NCI-H1092 (cell line): ENCODE measurements around the gene ABCB8.
"Not testable (repeated sequence)": the region's sequence is repeated elsewhere in the genome, so short reads cannot be mapped to it uniquely, and the experiment has no call there.

Source experiments
- DNase-seq: peaks from one replicate; lab custom pipeline; 2025; lab: John Stamatoyannopoulos, UW

Gene ABCB8

DNA sequence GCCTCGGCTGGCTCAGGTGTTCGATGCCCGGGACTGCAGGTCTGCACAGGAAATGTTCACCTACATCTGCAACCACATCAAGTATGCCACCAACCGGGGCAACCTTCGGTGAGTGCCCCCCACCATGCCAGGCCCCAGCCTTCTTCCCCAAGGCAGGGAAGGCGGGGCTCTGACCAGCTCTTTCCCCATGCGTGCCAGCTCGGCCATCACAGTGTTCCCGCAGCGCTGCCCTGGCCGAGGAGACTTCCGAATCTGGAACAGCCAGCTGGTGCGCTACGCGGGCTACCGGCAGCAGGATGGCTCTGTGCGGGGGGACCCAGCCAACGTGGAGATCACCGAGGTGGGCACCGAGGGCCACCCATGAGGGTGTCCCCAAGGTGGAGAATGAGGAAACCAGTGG, 29.9 kb upstream of the ABCB8 start:
- DNase-seq, result no peak

DNA sequence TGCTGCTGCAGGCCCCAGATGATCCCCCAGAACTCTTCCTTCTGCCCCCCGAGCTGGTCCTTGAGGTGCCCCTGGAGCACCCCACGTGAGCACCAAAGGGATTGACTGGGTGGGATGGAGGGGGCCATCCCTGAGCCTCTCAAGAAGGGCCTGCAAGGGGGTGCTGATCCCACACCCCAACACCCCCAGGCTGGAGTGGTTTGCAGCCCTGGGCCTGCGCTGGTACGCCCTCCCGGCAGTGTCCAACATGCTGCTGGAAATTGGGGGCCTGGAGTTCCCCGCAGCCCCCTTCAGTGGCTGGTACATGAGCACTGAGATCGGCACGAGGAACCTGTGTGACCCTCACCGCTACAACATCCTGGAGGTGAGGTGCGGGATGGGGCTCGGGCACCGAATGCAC, 29.2 kb upstream of the ABCB8 start:
- DNase-seq, result no peak

DNA sequence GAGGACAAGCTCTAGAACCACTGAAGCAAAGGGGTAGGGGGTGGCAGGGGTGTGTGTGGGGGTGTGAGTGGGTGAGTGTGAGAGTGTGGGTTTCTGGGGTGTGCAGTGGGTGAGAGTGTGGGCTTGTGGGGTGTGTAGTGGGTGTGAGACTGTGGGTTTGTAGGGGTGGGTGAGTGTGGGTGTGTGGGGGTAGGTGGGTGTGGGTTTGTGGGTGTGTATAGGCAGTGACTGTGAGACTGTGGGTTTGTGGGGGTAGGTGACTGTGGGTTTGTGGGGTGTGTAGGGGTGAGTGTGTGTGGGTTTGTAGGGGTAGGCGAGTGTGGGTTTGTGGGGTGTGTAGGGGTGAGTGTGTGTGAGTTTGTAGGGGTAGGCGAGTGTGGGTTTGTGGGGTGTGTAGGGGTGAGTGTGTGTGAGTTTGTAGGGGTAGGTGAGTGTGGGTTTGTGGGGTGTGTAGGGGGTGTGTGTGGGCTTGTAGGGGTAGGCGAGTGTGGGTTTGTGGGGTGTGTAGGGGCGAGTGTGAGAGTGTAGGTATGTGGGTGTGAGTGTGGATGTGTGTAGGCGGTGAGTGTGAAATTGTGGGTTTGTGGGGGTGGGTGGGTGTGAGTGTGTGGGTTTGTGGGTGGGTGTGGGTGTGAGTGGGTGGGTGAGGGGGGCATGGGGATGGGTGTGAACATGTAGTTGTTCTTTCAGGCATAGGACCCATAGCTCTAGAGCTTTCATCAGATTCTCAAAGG, 28.6 kb upstream of the ABCB8 start:
- DNase-seq, result no peak

DNA sequence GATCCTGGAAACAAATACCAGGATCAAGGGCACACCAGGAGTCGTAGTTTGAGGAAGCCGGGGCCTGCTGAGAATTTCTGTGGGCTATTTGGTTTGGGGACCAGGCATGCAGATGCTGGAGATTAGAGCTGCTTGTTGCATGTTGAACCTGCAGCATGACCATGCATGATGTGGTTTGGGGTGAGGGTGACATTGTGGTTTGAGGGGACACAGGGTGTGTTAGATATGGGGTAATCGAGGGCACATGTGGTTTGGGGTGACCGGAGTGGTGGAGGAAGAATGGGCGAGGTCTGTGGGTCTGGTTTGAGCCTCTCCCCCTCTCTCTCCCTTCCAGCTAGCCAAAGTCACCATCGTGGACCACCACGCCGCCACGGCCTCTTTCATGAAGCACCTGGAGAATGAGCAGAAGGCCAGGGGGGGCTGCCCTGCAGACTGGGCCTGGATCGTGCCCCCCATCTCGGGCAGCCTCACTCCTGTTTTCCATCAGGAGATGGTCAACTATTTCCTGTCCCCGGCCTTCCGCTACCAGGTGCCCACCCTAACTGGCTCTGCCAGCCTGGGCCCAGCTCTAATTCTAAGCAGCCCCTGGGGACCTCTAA, 27.3 kb upstream of the ABCB8 start:
- no peak for DNase-seq

DNA sequence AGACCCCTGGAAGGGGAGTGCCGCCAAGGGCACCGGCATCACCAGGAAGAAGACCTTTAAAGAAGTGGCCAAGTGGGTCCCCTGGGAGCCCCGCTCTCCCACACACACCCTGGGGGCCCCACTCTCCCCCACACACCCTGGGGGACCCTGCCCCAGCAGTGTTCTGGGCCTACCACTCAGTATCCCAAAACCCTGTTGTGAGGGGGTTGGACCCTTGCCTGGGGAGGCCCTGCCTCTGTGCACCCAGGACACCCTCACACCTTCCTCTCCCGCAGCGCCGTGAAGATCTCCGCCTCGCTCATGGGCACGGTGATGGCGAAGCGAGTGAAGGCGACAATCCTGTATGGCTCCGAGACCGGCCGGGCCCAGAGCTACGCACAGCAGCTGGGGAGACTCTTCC, 26.7 kb upstream of the ABCB8 start:
- DNase-seq, result no peak

DNA sequence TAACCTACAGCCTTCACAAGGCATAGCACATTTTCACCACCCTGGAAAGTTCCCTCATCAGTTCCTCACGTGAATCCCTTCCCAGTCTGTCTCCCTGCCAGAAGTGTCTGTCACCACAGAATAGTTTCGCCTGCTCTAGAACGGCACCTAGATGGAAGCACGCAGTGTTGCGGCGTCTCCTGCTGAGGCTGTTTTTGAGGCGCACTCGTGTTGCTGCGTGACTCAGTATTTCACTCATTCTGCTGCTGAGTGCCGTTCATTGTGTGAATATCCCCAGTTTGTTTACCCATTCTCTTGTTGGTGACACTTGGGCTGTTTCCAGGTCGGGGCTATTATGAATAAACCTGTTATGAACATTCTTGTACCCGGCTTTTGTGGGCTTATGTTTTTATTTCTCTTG, 24.7 kb upstream of the ABCB8 start:
- no peak for DNase-seq

DNA sequence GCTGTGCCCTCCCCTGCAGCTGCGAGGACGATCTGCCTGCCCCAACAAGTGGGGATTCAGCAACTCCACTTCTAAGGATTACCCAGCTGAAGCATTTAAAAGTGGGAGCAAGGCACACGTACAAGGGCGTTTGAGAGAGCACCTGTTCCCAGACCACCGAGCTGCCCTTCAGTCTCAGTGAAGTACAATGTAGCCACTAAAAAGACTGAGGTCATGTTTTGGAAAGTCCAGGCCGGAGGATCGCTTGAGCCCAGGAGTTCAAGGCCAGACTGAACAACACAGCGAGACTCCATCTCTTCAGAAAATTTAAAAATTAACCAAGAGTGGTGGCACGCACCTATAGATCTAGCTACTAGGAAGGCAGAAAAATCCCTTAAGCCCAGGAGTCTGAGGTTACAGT, 22.7 kb upstream of the ABCB8 start:
- no peak for DNase-seq

DNA sequence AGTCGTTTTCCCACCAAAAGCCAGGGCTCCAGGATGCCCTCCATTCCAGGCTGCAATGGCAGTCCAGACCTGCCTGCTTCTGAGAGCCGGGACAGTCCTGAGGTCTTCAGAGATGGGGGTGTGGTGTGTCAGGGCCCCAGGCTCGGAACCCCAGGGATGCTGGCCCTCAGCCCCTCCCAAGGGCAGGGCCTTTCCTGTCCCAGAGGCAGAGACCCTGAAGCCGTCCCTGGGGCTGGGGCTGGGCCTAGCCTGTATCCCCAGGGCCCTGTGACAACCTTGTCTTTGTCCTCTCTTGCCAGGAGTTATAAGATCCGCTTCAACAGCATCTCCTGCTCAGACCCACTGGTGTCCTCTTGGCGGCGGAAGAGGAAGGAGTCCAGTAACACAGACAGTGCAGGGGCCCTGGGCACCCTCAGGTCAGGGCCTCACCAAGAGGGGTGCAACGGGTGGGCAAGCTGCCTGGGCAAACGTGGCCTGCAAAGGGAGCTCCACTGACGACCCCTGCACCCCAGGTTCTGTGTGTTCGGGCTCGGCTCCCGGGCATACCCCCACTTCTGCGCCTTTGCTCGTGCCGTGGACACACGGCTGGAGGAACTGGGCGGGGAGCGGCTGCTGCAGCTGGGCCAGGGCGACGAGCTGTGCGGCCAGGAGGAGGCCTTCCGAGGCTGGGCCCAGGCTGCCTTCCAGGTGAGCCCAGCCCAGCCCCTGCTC, 21.5 kb upstream of the ABCB8 start:
- no peak for DNase-seq

DNA sequence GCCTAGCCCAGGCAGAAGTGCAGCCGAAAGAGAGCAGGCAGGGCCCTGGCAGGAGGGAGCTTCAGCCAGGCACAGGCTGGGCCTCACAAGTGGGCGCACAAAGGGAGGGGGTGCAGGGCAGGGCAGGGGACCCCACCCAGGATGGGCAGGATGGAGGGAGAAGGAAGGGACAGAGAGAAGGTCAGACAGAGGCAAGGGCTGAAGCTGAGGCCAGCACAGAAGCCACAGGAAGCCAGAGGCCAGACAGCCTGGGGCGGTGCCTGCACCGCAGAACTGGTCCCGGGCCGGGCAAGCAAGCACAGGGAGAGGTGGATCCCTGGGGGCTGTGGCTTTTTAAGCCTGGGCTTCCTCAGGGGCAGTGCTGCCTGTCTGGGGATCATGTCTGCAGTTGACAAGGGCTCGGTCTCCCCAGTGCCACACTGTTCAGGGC, 20.8 kb upstream of the ABCB8 start:
- no peak for DNase-seq

DNA sequence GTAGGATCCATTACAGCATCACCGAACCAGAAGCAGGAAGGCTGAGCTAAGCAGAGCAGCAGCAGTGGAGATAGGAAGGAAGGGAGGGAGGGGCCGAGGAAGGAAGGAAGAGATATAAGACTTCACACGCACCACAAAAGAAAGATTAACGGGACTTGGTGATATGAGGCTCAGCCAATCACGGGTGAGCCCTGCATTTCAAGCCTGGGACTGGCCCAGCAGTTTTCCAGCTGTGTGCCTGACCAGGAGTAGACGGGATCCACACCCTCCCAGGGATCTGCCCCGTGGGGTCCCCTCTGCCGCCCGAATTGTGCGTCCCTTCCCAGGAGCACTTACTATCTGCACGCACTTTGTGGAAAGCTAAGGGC, 20.1 kb upstream of the ABCB8 start:
- DNase-seq, result no peak

DNA sequence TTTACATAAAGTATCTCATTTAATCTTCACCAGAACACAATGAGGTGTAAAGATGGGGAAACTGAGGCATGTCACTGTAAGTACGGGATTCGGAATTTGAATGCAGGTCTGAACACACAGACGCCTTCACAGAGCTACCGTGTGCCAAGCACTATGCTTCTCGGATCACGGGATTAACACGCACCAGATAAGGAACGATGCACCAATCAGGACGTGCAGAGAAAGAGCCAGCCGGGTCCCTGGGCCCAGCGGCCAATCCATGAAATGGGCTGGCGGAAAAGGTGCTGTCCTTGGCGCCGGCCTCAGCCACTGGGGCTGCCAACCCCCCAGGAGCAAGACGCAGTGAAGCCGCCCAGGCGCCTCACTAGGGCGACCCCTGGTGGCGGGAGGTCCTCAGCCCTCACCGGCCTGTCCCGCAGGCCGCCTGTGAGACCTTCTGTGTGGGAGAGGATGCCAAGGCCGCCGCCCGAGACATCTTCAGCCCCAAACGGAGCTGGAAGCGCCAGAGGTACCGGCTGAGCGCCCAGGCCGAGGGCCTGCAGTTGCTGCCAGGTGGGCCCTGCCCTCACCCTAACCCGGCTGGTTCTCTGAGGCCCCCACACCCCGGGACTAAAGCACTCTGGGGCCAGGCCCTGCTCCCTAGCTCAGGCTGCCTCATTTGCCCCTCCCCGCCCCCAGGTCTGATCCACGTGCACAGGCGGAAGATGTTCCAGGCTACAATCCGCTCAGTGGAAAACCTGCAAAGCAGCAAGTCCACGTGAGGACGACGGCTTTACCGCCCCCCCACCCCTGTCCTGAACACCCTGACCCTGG, 19.5 kb upstream of the ABCB8 start:
- no peak for DNase-seq

DNA sequence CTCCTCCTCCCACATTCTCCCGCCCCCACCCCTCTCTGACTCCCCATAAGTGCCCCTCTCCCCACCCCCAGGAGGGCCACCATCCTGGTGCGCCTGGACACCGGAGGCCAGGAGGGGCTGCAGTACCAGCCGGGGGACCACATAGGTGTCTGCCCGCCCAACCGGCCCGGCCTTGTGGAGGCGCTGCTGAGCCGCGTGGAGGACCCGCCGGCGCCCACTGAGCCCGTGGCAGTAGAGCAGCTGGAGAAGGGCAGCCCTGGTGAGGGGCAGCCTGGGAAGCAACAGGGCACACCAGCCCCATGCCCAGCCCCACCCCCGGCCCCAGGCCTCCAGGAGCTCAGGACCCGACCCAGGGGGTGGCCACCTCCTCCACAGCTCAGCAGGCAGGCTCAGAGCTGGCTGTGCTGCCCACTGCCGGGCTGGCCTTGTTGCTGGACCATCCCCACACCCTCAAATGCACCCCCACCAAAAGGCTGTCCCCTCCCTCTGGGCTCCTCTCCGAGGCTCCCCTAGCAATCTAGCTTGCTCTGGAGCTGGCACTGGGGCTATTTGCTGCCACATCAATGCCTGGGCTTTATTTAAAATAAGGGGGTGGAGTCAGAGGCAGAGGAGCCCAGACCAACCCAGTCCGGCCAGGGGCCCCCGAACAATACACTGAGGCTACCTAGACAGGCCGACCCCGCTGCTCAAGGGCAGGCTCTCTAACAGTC, 18.8 kb upstream of the ABCB8 start:
- no peak for DNase-seq

DNA sequence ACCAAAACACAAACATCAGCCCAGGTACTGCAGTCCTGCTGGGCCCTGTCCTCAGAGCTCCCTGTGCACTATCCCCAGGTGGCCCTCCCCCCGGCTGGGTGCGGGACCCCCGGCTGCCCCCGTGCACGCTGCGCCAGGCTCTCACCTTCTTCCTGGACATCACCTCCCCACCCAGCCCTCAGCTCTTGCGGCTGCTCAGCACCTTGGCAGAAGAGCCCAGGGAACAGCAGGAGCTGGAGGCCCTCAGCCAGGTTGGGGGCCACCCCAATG, 18.3 kb upstream of the ABCB8 start:
- DNase-seq, result no peak

DNA sequence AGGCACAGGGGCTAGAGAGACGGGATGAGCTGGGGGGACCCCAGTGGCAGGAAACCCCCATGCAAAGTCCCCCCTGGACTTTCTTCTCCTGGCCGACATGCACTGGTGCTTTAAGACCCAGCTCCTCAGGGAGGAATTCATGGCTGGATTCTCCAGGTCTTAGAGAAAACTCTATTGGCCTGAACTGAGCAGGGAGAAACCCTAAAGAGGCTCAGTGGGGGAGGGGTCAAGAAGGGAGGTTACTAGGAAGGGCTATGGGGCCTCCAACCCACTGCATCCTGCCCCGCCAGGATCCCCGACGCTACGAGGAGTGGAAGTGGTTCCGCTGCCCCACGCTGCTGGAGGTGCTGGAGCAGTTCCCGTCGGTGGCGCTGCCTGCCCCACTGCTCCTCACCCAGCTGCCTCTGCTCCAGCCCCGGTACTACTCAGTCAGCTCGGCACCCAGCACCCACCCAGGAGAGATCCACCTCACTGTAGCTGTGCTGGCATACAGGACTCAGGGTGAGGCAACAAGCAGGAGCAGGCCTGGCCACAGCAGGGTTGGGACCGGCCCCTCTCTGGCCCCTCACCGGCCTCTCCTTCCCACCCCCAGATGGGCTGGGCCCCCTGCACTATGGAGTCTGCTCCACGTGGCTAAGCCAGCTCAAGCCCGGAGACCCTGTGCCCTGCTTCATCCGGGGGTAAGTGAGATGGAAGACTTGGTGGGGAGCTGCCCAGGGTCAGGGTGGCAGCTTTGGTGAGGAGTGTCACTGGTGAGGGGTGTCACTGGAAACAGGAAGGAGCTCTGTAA, 17.7 kb upstream of the ABCB8 start:
- DNase-seq, result no peak

DNA sequence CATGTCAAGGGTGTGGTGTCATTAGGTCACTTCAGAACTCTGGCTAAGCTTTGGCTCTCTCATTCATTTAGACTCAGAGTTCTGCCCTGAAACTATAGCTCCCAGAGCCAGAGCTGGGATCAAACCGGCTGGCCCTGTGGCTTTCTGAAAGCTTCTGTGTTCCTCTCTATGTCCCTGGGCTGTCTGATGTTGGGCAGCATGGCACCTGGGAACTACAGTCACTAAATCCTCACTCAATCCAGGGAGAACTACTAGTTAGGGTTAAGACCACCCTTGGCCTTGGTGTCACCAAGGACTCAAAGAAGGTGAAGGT, 17.2 kb upstream of the ABCB8 start:
- DNase-seq, result no peak

DNA sequence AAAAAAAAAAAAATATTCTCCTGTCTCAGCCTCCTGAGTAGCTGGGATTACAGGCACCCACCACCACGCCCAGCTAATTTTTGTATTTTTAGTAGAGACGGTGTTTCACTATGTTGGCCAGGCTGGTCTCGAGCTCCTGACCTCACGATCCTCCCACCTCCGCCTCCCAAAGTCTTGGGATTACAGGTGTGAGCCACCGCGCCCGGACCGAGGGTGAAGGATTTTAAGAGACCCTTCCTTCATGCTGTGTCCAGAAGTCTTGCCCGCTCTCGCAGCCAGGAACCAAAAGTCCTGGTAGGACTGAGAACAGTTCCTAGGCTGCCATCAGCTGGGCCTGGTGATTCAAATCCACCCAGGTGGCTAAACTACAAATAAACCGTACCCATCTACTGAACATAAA, 16.6 kb upstream of the ABCB8 start:
- DNase-seq, result not testable (repeated sequence)

DNA sequence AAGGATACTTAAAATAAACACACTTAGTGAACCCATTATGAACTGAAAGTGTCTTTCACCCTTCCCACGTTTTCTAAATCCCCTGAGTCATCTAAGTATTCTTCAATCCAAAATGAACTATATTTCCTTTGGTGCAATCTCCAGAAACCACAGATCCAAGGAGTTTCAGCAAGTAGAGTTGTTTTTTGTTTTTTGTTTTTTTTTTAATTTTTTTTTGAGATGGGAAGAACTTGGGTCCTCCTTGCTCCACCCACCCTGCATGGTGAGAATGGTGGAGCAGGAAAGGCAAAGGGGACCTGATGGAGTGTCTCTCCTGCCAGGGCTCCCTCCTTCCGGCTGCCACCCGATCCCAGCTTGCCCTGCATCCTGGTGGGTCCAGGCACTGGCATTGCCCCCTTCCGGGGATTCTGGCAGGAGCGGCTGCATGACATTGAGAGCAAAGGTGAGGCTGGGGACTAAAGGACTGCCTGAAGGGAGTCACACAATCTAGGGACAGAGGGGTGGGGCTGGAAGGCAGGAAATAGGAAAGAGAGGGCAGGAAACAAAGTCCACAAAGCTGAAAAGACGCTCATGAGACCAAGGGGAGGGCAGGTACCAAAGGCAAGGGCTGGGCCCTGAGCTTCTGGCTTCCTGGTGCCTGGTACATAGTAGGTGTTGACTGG, 16.1 kb upstream of the ABCB8 start:
- DNase-seq, result no peak

DNA sequence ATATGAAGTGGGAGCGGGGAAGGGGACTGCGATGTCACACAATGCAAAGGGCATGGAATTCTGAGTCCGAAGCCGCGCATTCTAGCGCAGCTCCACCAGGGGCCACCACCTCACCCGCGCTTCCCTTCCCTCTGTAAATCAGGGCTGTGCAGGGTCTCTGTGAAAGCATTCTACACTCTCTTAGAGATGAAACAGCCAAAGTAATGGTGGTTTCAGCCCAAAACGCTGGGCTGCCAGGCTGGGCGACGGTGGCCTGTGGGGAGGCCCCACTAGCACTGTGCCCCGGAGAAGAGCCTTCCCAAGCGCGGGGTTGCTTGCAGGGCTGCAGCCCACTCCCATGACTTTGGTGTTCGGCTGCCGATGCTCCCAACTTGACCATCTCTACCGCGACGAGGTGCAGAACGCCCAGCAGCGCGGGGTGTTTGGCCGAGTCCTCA, 15.3 kb upstream of the ABCB8 start:
- DNase-seq, result no peak

DNA sequence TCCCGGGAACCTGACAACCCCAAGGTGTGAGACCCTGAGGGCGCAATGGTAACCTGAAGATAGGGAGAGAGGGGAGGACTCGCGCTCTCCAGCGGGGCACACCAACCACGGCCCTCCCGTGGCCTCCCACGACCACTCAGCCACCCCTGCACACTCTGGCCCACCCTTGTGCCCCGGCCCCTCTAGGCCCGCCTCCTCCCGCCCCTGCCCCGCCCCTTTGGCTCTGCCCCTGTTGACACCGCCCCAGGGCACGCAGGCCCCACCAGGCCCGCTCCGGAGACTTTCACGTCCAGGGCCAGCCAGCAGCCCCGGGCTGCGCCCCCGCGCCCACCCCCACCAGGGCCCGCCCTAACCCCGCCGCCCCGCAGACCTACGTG, 14.9 kb upstream of the ABCB8 start:
- no peak for DNase-seq

DNA sequence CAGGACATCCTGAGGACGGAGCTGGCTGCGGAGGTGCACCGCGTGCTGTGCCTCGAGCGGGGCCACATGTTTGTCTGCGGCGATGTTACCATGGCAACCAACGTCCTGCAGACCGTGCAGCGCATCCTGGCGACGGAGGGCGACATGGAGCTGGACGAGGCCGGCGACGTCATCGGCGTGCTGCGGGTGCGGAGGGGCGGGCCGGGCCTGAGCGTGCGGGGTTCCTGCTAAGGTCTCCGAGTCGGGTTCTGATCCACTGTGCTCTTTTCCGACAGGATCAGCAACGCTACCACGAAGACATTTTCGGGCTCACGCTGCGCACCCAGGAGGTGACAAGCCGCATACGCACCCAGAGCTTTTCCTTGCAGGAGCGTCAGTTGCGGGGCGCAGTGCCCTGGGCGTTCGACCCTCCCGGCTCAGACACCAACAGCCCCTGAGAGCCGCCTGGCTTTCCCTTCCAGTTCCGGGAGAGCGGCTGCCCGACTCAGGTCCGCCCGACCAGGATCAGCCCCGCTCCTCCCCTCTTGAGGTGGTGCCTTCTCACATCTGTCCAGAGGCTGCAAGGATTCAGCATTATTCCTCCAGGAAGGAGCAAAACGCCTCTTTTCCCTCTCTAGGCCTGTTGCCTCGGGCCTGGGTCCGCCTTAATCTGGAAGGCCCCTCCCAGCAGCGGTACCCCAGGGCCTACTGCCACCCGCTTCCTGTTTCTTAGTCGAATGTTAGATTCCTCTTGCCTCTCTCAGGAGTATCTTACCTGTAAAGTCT, 14.3 kb upstream of the ABCB8 start:
- peak; percentile 60 for DNase-seq
